Measurements from ENCODE around the gene ARHGAP19. TPM values are rescaled to one million over a fixed set of nuclear protein-coding genes. Genes with fewer than 3 reads are reported as not detected.

ARHGAP19 gene
- total and polyA plus RNA-seq, 9 of the 15 experiments (the other 6 are each of a cell fraction or from before 2014, with no cell fraction given): 14.8 to 49.5 (median 26.8) TPM

DNA sequence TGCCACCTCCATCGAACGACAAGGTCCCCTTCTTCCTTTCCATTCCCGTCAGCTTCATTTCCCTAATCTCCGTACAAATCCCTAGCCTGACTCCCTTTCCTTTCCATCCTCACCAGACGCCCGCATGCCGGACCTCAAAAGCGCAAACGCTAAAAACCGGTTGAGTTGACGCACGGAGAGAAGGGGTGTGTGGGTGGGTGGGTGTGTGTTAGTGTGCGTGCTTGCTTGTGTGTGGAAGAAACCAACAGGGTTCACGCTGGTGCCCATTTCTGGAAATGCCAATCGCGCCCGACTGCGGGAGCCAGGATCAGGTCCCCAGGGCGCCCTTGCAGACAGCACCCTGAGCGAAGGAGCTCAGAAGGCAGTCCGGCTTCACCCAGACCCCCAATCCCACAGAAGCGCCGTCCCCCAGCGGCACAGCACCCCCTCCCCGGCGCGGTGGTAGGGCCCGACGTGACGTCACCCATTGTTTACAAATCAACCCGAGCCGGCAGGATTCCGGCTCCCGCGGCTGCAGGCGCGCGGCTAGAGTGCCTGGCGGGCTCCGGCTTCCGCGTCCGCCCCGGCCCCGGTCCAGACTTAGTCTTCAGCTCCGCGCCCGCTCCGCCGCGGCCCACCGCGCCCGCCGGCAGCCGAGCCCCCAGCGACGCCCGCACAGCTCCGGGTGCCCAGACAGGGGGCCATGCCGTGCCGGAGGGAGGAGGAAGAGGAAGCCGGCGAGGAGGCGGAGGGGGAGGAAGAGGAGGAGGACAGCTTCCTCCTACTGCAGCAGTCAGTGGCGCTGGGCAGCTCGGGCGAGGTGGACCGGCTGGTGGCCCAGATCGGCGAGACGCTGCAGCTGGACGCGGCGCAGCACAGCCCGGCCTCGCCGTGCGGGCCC is 26.6 kb upstream of the ARHGAP19 start, which contains the start of gene FRAT1 (continued):
- TF ChIP-seq JUN (IDR thresholded peaks at IDR 0.05; ENCODE audit: borderline replicate concordance, low read depth, low read length) (no peak; the same call in none of the 2 replicates), JUN (CRISPR knock-in tag; IDR thresholded peaks at IDR 0.05; ENCODE audit: borderline replicate concordance) (0 out of 2 replicates have a peak, but pooled peaks have one; percentile 46), JUNB (CRISPR knock-in tag; conservative IDR thresholded peaks at IDR 0.05) (0 out of 2 replicates have a peak, but pooled peaks have one; percentile 36), ZNF274 (IDR thresholded peaks at IDR 0.05; ENCODE audit: borderline replicate concordance, low read depth, low read length) (no peak), ZNF583 (CRISPR knock-in tag; IDR thresholded peaks at IDR 0.05) (no peak)
- TF ChIP-seq, protein P1, sequence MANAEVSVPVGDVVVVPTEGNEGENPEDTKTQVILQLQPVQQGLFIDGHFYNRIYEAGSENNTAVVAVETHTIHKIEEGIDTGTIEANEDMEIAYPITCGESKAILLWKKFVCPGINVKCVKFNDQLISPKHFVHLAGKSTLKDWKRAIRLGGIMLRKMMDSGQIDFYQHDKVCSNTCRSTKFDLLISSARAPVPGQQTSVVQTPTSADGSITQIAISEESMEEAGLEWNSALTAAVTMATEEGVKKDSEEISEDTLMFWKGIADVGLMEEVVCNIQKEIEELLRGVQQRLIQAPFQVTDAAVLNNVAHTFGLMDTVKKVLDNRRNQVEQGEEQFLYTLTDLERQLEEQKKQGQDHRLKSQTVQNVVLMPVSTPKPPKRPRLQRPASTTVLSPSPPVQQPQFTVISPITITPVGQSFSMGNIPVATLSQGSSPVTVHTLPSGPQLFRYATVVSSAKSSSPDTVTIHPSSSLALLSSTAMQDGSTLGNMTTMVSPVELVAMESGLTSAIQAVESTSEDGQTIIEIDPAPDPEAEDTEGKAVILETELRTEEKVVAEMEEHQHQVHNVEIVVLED (CRISPR knock-in tag; IDR thresholded peaks at IDR 0.05): 0 out of 2 replicates have a peak, but pooled peaks have one; percentile 5
- TF ChIP-seq, protein P2, sequence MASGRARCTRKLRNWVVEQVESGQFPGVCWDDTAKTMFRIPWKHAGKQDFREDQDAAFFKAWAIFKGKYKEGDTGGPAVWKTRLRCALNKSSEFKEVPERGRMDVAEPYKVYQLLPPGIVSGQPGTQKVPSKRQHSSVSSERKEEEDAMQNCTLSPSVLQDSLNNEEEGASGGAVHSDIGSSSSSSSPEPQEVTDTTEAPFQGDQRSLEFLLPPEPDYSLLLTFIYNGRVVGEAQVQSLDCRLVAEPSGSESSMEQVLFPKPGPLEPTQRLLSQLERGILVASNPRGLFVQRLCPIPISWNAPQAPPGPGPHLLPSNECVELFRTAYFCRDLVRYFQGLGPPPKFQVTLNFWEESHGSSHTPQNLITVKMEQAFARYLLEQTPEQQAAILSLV (tag; IDR thresholded peaks at IDR 0.05): no peak
- TF ChIP-seq, protein P3, sequence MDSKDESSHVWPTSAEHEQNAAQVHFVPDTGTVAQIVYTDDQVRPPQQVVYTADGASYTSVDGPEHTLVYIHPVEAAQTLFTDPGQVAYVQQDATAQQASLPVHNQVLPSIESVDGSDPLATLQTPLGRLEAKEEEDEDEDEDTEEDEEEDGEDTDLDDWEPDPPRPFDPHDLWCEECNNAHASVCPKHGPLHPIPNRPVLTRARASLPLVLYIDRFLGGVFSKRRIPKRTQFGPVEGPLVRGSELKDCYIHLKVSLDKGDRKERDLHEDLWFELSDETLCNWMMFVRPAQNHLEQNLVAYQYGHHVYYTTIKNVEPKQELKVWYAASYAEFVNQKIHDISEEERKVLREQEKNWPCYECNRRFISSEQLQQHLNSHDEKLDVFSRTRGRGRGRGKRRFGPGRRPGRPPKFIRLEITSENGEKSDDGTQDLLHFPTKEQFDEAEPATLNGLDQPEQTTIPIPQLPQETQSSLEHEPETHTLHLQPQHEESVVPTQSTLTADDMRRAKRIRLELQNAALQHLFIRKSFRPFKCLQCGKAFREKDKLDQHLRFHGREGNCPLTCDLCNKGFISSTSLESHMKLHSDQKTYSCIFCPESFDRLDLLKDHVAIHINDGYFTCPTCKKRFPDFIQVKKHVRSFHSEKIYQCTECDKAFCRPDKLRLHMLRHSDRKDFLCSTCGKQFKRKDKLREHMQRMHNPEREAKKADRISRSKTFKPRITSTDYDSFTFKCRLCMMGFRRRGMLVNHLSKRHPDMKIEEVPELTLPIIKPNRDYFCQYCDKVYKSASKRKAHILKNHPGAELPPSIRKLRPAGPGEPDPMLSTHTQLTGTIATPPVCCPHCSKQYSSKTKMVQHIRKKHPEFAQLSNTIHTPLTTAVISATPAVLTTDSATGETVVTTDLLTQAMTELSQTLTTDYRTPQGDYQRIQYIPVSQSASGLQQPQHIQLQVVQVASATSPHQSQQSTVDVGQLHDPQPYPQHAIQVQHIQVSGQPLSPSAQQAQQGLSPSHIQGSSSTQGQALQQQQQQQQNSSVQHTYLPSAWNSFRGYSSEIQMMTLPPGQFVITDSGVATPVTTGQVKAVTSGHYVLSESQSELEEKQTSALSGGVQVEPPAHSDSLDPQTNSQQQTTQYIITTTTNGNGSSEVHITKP (IDR thresholded peaks at IDR 0.05; ENCODE audit: partially characterized antibody): peak; percentile 100
- TF ChIP-seq, protein P4, sequence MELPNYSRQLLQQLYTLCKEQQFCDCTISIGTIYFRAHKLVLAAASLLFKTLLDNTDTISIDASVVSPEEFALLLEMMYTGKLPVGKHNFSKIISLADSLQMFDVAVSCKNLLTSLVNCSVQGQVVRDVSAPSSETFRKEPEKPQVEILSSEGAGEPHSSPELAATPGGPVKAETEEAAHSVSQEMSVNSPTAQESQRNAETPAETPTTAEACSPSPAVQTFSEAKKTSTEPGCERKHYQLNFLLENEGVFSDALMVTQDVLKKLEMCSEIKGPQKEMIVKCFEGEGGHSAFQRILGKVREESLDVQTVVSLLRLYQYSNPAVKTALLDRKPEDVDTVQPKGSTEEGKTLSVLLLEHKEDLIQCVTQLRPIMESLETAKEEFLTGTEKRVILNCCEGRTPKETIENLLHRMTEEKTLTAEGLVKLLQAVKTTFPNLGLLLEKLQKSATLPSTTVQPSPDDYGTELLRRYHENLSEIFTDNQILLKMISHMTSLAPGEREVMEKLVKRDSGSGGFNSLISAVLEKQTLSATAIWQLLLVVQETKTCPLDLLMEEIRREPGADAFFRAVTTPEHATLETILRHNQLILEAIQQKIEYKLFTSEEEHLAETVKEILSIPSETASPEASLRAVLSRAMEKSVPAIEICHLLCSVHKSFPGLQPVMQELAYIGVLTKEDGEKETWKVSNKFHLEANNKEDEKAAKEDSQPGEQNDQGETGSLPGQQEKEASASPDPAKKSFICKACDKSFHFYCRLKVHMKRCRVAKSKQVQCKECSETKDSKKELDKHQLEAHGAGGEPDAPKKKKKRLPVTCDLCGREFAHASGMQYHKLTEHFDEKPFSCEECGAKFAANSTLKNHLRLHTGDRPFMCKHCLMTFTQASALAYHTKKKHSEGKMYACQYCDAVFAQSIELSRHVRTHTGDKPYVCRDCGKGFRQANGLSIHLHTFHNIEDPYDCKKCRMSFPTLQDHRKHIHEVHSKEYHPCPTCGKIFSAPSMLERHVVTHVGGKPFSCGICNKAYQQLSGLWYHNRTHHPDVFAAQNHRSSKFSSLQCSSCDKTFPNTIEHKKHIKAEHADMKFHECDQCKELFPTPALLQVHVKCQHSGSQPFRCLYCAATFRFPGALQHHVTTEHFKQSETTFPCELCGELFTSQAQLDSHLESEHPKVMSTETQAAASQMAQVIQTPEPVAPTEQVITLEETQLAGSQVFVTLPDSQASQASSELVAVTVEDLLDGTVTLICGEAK (IDR thresholded peaks at IDR 0.05): 0 out of 2 replicates have a peak, but pooled peaks have one; percentile 20
- TF ChIP-seq, protein P4 (CRISPR knock-in tag; IDR thresholded peaks at IDR 0.05): no peak

Measured in K562 (cell line).